Choroid plexus epithelial cell (primary cell): ENCODE data around the gene CSAD.
"Not testable (repeated sequence)": the region's sequence is repeated elsewhere in the genome, so short reads cannot be mapped to it uniquely, and the experiment has no call there.

Experiments
- DNase-seq: peaks from one replicate; pipeline ENCODE4 v3.0.0-alpha.2; 2010; ENCODE audit warnings: low read depth
- H3K4me3 ChIP-seq: 2 replicates; pipeline ENCODE4 v1.5.1; 2011; ENCODE audit warnings: low read depth, mild to moderate bottlenecking, control low read depth, low read length, moderate library complexity
- TF ChIP-seq, protein P1 (sequence below): conservative IDR thresholded peaks from 2 replicates; pipeline ENCODE4 v1.5.1; 2011; ENCODE audit warnings: low read depth, mild to moderate bottlenecking, control low read depth, inconsistent platforms, low read length, moderate library complexity

Gene CSAD

DNA sequence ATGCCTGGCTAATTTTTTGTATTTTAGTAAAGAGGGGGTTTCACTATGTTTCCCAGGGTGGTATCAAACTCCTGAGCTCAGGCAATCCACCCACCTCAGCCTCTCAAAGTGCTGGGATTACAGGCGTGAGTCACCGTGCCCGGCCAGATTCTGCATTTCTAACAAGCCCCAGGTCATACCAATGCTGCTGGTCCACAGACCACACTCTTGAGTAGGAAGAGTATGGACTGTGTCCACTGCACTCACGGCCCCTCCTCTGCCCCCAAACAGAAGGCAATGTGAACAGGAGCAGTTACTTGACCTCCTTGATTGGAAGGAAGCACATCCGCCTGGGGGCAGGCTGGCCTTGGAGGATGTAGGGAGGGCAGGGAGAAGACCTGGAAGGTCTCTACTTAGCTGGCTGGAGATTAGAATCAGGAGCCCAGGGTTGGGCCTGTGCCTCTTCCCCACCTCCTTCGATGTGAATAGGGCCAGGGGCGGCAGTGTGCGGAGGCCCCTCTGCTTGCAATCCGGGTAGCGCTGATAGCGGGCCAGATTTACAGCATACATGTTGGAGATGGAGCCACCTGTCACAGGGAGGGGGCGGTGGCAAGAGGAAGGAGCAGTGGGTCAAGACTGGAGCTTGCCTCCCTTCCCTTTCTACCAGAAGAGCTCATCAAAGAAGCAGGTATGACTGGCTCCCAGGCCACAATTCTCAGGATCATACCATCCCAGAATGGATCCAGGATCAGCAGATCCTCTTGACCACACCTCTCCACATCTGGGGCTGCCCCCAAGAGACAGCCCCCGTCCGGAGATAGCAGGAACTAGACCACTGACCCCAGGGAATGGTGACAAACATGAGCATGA, 9.6 kb downstream of the CSAD start:
- TF ChIP-seq, protein P1, sequence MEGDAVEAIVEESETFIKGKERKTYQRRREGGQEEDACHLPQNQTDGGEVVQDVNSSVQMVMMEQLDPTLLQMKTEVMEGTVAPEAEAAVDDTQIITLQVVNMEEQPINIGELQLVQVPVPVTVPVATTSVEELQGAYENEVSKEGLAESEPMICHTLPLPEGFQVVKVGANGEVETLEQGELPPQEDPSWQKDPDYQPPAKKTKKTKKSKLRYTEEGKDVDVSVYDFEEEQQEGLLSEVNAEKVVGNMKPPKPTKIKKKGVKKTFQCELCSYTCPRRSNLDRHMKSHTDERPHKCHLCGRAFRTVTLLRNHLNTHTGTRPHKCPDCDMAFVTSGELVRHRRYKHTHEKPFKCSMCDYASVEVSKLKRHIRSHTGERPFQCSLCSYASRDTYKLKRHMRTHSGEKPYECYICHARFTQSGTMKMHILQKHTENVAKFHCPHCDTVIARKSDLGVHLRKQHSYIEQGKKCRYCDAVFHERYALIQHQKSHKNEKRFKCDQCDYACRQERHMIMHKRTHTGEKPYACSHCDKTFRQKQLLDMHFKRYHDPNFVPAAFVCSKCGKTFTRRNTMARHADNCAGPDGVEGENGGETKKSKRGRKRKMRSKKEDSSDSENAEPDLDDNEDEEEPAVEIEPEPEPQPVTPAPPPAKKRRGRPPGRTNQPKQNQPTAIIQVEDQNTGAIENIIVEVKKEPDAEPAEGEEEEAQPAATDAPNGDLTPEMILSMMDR: no peak
- no peak for DNase-seq
- H3K4me3 ChIP-seq: no peak overlapping the region

DNA sequence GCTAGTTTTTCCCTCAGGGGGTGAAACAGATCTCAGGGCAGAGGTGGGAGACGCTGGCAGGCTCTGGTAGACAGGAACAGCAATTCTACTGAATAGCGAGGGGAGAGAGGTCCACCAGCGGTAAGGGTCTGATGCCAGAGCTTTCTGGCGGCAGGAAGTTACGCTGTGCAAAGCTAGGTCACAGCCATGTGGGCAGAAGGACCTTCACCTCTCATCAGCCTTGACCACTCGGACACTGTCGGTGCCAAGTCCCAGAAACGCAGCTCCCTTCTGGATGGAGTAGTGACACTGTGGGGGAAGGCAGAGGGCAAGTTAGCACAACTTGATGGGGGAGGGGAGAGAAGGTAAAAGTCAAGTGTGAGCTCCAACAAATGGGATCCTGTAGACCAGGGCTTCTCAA, 10.5 kb downstream of the CSAD start:
- no peak for DNase-seq
- H3K4me3 ChIP-seq: no peak overlapping the region
- TF ChIP-seq, protein P1: no peak

DNA sequence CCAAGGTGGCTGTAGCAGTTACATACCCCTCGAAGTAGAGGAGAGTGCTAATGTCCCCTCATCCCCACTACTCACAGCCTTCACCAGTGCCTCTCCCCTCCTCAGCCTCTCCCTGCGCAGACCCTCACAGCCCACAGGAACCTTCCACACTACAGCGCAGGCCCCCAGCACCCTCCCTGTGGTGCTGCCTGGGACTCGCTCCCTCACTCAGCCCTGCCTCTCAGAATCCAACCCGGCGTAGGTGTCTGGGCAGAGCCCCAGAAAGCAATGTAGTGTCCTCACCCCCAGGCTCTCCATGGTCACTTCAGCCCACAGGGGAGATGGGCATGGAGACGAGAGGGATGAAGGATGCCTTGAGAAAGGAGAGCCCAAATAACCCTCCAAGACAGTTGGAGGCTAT, 11.1 kb downstream of the CSAD start:
- no peak for DNase-seq
- H3K4me3 ChIP-seq: no peak overlapping the region
- TF ChIP-seq, protein P1: no peak

DNA sequence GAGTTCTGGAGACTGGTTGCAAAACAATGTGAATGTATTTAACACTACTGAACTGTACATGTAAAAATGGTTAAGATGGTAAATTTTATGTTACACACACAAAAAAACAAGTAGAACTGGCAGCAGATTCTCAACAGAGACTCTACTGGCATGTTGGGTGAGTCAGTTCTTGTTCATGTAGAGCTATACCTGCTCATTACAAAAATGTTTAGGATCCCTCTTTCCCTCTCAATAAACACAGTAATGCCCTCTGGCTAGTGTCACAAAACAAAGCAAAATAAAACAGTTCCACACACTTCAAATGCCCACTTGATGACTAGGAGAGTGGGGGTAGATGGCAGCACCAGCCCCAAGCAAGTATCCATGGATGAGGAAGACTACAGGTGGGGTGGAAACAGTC, 13.9 kb downstream of the CSAD start:
- H3K4me3 ChIP-seq: no peak overlapping the region
- no peak for DNase-seq
- TF ChIP-seq, protein P1: no peak

GRCh38 chr12:53163008-53163407, 17.7 kb downstream of the CSAD start:
- H3K4me3 ChIP-seq, DNase-seq: not testable (repeated sequence)

DNA sequence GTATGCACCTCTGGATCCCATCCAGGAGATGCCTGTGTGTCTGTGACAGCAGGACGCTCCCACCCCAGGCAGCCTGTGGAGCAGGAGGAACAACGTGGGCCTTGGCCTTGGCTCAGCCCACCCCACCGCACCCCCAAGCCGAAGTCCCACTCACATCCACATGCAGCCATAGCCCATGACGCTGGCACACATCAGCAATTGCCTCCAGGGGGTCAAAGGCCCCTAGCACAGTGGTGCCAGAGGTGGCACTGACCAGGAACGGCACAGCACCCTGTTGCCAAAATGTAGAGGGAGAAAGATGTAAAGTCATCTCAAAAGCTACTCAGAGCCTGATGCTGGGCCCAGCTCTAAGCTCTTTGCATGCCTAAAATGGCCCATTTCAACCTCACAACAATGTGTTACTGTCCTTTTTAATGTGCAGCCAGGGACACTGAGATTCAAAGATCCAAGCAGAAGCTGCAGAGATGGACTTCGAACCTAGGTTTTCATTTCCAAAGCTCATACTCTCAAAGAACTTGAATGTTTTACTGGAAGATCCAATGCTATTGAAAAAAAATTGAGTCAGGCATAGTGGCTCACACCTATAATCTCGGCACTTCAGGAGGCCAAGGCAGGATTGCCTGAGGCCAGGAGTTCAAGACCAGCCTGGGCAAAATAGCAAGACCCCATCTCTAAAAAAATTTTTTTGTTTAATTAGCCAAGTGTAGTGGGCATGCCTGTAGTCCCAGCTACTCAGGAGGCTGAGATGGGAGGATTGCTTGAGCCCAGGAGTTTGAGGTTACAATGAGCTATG, 19.4 kb downstream of the CSAD start:
- H3K4me3 ChIP-seq: no peak overlapping the region
- DNase-seq: no peak
- TF ChIP-seq, protein P1: no peak

DNA sequence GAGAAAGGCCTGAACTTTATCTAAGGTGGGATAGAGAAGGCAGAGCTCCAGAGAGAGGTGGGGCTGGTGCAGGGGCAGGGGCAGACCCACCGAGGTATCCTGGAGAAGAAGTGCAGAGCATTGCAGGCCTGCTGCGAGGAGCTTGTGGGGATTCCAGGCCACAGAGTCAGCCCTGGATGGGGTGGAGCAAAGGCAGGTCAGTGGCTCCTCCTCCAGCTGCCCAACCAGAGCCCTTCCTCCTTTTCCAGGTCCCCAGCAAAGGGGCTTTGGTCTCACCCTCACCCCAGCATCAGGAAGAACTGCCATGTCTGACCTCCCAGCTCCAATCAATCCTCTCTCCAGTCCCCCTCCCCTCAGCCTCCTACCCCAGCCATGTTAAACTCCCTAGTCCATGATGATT, 20.1 kb downstream of the CSAD start:
- H3K4me3 ChIP-seq: no peak overlapping the region
- TF ChIP-seq, protein P1: no peak
- no peak for DNase-seq
